Stimulated activated CD4-positive, alpha-beta T cell treated with anti-CD3 and anti-CD28 coated beads, Interleukin-4, amount 100 ng/mL, for 1 hour (primary cell): ENCODE data around the gene PROB1.
"Not testable (repeated sequence)": the region's sequence is repeated elsewhere in the genome, so short reads cannot be mapped to it uniquely, and the experiment has no call there.

Experiments used
- DNase-seq: peaks from one replicate; pipeline ENCODE4 v3.0.0-alpha.2; 2020

The PROB1 gene, protein sequence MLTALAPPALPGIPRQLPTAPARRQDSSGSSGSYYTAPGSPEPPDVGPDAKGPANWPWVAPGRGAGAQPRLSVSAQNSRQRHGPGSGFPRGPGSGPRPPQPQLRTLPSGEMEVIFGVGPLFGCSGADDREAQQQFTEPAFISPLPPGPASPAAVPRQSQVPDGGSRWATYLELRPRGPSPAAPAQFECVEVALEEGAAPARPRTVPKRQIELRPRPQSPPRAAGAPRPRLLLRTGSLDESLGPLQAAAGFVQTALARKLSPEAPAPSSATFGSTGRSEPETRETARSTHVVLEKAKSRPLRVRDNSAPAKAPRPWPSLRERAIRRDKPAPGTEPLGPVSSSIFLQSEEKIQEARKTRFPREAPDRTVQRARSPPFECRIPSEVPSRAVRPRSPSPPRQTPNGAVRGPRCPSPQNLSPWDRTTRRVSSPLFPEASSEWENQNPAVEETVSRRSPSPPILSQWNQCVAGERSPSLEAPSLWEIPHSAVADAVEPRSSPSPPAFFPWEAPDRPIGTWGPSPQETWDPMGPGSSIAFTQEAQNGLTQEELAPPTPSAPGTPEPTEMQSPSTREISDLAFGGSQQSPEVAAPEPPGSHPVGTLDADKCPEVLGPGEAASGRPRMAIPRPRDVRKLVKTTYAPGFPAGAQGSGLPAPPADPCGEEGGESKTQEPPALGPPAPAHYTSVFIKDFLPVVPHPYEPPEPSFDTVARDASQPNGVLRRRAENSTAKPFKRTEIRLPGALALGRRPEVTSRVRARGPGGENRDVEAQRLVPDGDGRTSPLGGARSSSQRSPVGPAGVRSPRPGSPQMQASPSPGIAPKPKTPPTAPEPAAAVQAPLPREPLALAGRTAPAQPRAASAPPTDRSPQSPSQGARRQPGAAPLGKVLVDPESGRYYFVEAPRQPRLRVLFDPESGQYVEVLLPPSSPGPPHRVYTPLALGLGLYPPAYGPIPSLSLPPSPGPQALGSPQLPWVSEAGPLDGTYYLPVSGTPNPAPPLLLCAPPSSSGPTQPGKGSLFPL

GRCh38 chr5:139394654-139395566, at the start of gene PROB1:
TSS of gene PROB1 (minus strand) at chr5:139395104. CDS start at chr5:139395081, 23 bp downstream.
- no peak for DNase-seq

DNA sequence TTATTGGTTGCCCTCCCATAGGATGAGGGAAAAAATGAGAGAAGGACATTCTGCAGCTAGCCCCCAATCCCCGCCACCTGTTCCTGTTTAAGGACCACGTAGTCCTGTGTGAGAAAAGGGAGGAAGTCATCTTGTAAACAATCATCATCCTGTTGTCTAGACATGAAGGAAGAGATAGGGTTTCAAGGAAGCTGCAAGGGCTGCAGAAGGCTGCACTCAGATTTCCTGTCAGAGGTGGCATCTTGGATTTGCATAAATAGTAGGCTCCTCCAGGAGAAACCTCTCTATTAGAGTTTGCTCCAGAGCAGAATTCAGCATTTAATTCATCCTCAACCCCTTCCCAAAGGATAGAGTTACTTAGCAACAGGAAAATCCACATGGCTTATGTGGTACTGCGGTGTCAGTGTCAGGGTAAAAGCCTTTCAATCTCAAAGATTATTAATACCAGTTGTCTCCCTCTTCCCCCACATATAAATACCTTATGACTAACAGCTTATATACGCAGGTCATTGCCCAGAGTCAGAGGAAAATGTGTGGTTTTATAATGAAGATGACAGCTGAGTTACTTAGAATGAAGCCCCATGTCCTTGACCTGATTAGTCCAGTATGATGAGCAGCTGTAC, 49.0 kb upstream of the PROB1 start:
- DNase-seq = no peak

GRCh38 chr5:139440416-139440815, 45.5 kb upstream of the PROB1 start:
- not testable (repeated sequence) for DNase-seq

- peak; percentile 94 for DNase-seq
Measured at GRCh38 chr5:139439013-139439903, 44.4 kb upstream of the PROB1 start, which contains the start of gene DNAJC18. TSS of gene DNAJC18 (minus strand) at chr5:139439525. CDS start at chr5:139439445, 80 bp downstream.

DNA sequence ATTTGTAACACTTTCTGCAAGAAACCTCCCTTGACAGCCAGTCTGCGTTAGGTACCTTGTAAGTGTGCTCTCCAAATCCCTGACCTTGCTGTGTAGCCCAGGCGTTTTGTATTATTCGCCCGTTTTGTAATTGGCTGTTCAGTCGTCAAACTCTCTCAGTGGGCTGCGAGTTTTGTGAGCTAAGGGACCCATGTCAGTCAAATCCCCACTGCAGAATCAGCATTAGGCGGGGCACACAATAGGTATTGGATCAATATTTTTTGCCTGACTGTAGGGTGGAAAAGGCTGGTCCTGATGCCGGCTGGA, 43.8 kb upstream of the PROB1 start:
- no peak for DNase-seq

DNA sequence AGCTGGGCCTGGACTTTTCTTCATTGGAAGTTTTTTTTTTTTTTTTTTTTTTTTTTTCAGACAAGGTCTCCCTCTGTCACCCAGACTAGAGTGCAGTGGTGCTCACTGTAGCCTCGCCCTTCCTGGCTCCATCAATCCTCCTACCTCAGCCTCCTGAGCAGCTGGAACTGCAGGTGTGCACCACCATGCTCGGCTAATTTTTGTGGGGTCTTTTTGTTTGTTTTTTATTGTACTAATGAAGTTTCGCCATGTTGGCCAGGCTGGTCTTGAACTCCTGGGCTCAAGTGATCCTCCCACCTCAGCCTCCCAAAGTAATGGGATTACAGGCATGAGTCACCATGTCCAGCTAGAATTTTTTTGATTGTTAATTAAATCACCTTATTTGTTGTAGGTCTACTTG, 40.8 kb upstream of the PROB1 start:
- DNase-seq = no peak

GRCh38 chr5:139431706-139432105, 36.8 kb upstream of the PROB1 start:
- no peak for DNase-seq

DNA sequence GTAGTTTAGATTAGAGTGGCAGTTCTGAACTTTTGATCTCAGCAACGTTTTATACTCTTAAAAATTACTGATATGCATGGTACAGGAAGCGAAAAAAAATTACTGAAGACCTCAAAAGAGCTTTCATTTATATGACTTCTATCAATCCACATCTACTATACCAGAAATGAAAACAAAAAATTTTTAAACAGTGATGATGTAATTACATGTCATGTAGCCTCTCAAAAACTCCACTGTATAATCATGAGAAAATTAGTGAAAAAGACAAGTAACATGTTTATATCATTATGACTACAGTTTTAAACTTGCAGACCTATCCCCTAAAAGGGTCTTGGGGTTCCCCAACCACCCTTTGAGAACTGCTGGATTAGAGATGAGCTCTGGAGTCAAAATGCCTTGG, 35.1 kb upstream of the PROB1 start:
- no peak for DNase-seq

GRCh38 chr5:139426203-139426885, 31.4 kb upstream of the PROB1 start:
- DNase-seq = no peak

DNA sequence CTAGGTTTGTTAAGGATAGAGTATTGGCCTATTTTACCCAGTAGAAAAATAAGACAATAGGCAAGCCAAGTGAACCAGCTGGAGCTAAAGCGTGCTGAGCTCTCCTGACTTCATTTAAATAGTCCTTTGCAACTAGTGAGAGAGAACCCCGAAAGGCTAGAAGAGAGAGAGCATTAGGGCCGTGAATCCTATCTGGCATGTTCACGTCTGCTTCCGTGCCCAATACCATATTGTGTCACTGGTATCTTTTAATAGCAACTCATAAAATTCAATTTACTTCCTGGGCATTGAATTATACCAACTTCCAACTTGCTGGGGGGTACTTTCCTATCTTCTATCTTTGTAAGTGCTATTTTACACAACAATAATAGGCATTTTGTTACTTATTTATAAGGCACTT, 30.6 kb upstream of the PROB1 start:
- DNase-seq = no peak

DNA sequence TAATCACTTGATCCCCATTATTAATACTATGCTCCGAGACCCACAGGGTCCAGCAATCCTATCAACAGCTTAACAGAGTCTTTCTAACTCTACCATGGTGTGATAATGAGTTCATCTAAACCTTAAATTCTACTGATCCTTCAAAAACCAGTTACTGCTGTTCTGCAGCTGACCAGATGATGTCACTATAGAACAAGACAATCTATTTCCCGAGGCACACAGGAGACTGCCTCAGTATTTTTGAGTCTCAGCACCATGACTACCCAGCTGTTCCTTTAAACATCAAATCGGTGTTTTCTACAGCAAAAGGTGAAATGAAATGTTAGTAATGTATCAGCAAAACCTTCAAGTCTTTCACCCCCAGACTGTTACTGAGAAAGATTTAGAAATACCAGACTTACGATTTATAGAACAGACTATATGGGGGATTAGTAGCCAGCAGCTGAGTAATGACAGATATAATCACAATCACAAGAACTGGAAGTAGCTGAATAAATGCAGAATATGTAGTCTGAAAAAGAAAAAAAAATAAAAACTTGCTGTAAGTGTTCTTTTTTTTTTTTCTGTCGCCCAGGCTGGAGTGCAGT, 27.5 kb upstream of the PROB1 start:
- DNase-seq = no peak

DNA sequence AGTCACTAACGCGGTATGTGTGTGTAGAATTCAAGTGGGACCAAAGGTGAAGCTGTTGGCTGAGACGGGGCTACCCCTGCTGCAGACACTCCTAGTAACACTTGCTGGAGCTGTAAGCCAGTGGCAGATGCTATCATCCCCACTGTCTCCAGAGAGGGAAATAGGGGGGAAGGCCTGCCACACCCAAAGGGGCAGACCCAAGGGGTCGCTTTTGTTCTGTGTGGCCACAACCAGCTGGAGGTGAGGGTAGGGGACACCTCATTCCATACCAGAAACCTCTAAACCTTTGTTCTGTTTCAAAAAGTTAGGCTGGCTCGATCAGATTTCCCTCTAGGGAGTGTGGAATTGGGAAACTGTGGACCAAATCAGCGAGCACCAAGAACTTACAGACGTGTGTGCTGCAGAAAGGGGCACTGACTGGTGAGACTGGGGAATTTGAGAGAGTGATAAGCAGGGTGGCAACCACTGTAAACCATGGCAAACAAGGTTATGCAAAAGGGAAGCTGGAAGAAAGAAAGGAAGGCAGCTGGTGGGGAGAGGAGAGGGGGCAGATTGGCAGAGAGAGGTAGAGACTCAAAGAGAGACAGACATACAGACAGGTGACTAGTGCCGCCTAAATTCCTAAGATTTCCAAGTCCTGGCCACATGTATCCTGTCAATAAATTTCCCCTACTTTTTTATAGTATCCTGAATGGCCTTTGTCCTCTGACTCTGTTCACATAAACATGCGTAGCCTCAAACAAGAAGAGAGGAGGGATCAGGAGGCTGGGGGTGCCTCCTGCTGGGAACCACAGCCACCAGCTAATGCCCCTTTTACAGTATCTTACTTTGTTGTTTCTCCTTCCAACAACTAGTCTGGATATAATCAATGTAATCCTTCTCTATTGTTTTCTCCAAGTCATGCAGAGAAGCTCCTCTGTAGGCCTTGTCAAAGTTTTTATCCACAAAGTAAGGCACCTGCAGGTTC, 24.6 kb upstream of the PROB1 start:
- DNase-seq = no peak

- no peak for DNase-seq
Measured at GRCh38 chr5:139418793-139419192, 23.9 kb upstream of the PROB1 start.

- DNase-seq = no peak
Measured at GRCh38 chr5:139417214-139417613, 22.3 kb upstream of the PROB1 start.

GRCh38 chr5:139416651-139417050, 21.7 kb upstream of the PROB1 start:
- DNase-seq = no peak

- DNase-seq = no peak
Measured at GRCh38 chr5:139415869-139416268, 21.0 kb upstream of the PROB1 start.

DNA sequence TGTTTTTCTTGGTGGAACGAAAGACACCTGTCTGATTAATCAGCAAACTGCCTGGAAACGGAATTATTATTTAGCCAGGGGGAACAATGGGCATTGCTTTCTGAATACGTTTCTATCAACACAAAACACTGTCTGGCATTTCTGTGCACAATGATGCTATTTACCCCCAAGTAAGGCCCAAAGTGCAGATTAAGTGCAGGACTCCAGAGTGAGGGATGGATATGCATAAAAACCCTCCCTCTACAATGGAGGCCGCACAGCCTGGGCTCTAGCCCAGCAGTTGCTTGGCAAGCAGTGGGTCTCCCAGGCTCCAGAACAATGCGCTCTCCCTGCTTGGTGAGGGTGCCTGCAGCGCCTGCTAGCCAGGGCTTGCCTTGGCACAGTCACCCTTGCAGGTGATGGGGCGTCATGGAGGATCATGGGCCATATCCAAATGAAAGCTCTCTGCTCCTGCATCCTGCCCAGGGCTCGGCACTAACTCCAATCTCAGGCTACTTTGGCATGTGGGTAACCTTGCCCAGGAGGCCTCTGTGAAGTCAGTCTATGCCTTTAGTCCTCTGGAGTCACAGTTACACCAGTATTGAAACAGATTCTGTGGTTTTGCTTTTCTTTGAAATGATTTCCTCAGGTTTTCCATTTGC, 20.4 kb upstream of the PROB1 start:
- DNase-seq = no peak

- DNase-seq = no peak
Measured at GRCh38 chr5:139414581-139415130, 19.8 kb upstream of the PROB1 start.
